HG03064 (cell line): ENCODE data around the gene OR51E2.

ENCODE experiments used
- ATAC-seq: cut with Tn5 transposase; IDR thresholded peaks from one replicate; pipeline ENCODE4 v1.9.1; 2021; ENCODE audit warnings: low read depth; ENCODE audit not compliant: unreplicated experiment

The OR51E2 gene

DNA sequence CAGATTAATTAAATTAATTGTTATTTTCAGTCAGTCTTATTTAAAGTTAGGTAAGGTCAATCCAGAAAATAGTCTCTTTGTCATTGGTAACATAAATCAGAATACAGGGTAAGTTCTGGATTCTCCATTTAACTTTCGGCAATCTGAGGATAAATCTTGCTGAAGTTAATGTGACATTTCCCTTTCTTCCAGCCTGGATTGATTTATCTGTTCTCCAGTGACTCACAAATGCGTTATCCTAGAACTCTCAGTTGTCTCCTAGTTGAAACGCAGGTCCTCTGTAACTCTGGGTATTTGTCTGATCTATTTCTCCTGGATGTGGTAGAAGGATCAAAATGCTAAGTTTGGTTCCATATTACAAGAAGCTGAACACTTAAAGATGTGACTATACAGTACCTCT lies 32.9 kb downstream of the OR51E2 start:
- no peak for ATAC-seq

DNA sequence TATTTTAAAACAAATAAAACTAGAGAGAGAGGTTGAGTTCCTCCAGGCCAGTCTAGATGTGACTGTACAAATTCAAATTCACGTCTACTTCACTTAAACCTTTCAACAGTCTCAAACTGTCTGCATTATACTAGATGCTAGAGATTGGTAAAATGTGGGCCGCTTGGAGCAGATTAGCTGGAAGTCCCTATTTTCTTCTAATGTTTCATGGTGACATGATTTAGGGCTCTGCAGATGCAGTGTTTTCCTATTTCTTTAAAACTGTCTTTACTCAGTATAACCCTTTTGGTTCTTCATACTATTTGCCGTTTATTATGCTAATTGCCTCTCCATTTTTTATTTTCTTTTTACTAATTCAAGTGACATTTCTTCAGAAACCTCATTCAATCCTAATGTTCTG lies 33.5 kb downstream of the OR51E2 start:
- no peak for ATAC-seq

DNA sequence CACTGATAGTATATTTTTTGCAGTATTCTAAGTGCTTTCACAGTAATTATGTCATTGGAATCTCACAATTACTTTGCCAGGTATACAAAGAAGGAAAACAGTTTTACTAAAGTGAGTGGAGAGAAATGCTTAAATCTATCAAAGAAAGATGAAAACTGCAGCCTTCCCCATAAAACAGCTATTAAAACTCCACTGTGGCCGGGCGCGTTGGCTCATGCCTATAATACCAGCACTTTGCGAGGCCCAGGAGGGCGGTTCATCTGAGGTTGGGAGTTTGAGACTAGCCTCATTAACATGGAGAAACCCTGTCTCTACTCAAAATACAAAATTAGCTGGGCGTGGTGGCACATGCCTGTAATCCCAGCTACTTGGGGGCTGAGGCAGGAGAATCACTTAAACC lies 34.8 kb downstream of the OR51E2 start:
- ATAC-seq: no peak

DNA sequence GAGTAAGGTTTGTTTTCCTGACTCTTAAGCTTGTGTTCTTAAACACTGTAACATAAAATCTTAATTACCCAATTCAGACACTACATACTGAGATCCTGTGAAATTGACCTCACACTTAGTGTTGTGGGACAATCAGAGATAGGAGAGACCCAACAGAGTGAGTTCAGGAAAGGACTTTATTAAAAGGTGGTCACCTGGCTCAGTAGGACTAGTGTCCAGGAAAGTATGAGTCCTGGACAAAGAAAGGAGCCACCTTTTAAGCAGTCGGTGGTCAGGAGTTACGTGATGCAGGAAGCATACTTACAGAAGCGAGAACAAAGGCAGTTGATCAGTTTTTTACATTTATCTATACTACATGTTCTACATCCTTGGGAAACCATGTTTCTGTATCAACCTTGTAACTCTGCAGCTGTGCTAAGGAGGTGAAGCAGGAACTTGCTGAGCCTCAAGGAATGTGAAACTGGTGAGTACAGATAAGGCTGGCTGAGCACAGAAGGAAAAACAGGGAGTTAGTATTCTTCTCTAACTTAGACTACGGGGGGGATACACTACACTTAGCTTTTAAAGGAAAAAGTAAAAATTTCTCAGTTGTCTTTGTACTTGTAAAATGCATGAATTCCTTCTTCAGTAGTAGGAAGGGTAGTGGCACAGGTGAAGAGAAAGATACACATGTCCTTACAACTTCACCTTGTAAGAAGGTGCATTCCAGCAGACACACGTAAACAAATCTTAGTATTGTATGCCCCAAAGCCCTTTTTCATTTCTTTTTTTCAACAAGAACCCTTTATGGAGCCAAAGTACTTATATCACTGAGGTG lies 38.8 kb downstream of the OR51E2 start:
- no peak for ATAC-seq

DNA sequence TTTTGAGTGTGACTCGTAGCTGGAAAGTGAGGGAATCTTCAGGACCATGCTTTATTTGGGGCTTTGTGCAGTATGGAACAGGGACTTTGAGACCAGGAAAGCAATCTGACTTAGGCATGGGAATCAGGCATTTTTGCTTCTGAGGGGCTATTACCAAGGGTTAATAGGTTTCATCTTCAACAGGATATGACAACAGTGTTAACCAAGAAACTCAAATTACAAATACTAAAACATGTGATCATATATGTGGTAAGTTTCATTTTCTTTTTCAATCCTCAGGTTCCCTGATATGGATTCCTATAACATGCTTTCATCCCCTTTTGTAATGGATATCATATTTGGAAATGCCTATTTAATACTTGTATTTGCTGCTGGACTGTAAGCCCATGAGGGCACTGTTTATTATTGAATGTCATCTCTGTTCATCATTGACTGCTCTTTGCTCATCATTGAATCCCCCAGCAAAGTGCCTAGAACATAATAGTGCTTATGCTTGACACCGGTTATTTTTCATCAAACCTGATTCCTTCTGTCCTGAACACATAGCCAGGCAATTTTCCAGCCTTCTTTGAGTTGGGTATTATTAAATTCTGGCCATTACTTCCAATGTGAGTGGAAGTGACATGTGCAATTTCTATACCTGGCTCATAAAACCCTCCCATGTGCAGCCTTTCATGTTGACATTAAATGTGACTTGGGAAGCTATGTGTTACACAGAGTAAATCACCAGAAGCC lies 42.9 kb downstream of the OR51E2 start:
- no peak for ATAC-seq

DNA sequence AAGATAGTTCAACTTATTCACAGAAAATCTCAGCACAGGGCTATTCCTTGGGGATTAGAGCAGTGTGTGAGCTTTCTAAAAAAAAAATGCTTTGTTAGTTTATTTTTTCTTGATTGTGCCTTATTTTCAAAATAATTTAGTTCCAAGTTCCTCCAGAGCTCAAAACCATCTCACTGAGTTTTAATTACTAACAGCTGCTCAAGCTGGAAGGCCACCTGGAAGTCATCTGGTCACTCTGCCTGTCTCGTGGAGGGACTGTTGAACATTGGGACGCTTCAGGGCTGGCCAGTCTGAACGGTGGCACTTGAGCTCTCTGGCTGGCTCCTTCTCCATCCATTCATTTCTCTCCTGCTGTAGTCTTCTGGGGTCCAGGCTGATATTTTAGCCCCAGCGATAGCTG lies 49.9 kb downstream of the OR51E2 start:
- ATAC-seq: no peak

DNA sequence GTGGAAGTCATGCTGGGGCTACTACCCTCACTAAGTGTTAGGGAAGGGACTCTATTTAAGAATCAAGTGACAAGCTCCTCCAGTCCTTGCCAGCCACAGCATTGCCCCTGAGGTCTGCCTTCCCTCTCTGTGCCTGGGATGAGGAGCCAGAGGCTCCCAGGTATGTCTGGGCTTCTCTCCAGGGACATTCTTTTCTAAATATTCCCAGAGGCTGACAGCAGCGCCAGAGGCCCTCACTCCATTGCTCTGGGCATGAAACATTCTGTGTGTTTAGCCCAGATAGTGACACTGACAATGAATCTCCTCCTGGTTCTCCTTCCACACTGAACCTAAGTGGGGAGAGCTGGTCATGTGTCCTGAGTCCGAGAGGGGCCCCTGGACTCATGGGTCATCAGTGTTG lies 51.7 kb downstream of the OR51E2 start:
- no peak for ATAC-seq

DNA sequence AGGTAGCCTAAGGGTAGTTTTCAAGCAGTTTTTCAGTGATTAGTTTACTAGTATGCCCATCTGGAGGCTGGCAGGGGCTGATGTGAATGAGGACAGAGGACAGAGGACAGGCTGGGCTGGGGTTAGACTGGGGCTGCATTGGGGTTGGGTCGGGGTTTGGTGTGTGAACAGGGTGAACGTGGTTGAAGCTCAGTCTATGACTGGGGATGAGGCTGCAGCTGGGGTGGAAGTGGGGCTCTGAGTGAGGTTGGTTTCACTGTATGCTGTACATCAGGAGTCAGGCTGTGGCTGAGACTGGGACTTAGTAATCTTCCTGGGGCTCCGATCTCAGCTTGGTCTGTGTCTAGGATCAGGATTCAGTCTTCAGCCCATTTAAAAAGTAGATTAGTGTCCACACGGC lies 53.4 kb downstream of the OR51E2 start:
- no peak for ATAC-seq

DNA sequence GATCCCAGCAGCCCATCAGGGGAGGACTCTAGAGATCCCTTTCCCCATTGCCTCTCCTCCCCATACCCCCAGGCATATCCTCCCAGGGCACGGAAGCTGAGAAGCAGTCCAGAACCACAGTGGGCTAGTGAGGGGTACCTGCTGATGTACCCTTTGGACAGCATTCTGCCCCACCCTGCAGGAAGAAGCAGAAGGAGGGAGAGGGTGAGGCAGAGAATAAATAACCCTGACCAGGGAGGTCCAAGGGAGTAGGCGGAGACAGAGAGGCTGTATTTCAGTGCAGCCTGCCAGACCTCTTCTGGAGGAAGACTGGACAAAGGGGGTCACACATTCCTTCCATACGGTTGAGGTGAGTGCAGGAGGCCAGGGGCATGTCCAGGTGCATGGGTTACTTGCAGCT lies 54.0 kb downstream of the OR51E2 start, which contains the start of gene OR51E1:
OR51E1 (plus strand) TSS at position 301 of the 400 bp plus-strand sequence. CDS start 8,545 bp downstream, outside the sequence.
- ATAC-seq: no peak

DNA sequence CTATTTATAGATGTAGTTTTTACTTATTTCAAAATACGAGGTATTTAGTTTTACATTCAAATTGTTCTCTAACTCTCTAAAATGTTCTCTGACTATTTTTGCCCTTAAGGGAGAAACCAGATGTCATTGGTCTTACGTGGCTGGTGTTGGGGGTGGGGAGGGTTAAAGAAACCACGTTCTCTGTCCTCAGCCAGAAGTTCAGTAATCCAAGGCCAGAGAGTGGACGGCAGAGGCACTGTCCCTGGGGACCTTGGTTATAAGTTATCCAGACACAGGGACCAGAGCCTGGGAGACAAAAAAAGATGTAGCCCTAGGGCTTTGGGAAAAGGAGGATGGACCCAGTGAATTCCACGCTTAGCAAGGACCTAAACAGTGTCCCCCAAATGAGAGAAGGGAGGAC lies 54.6 kb downstream of the OR51E2 start:
- no peak for ATAC-seq

DNA sequence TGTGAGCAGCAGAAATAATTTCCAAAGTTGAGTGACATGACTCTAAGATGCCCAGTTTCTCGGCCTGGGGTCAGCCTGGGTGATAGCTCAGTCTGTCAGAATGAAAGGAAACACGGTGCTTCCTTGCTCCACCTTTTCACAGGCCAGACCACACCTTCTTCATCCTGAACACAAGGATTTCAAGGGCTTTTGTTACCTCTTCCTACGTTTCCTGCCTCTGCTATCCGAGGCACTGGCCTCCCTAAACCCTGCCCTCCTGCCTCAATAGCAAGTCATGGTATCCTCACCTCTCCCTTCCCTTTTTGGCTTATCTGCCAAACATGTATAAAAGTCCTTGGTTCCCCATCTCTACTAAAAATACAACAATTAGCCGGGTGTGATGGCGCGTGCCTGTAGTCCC lies 55.6 kb downstream of the OR51E2 start:
- no peak for ATAC-seq

DNA sequence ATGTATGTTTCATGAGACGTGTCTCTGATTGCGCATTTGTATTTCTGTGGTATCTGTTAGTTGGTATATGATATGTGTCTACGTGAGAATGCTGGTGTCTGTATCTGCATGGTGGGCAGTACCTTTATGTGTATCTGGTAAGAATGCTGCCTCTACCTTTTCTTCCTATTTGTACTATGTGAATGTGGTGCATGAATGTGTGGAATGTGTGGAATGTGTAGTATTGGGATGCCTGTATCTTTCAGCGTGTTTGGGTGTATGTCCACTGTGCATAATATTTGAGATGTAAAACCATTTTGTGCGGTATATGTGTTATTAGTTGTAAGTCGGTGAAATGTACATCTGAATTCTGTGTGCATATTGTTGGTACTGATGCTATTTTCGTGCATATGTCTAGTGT lies 56.2 kb downstream of the OR51E2 start:
- no peak for ATAC-seq

DNA sequence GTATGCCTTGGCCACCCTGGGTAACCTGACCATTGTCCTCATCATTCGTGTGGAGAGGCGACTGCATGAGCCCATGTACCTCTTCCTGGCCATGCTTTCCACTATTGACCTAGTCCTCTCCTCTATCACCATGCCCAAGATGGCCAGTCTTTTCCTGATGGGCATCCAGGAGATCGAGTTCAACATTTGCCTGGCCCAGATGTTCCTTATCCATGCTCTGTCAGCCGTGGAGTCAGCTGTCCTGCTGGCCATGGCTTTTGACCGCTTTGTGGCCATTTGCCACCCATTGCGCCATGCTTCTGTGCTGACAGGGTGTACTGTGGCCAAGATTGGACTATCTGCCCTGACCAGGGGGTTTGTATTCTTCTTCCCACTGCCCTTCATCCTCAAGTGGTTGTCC lies 57.7 kb downstream of the OR51E2 start:
- ATAC-seq: no peak

DNA sequence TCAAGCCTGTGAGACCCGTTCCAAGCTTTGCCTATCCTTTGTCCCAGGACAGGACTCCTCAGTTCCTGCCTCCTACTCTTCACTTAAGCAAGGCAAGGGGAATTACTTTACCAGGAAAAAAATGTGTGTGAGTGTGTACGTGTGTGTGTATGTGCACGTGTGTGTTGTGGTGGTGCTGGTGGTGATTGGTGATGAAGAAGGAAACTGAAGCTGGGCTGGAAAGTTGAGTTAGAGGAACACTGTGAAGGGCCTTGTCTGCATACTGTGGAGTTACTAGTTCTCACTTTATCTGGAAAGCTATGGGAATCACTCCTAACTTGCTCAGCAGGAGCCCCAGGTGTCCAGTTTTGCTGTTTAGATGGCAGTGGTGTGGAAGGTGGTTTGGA lies 60.0 kb downstream of the OR51E2 start:
- ATAC-seq: no peak

DNA sequence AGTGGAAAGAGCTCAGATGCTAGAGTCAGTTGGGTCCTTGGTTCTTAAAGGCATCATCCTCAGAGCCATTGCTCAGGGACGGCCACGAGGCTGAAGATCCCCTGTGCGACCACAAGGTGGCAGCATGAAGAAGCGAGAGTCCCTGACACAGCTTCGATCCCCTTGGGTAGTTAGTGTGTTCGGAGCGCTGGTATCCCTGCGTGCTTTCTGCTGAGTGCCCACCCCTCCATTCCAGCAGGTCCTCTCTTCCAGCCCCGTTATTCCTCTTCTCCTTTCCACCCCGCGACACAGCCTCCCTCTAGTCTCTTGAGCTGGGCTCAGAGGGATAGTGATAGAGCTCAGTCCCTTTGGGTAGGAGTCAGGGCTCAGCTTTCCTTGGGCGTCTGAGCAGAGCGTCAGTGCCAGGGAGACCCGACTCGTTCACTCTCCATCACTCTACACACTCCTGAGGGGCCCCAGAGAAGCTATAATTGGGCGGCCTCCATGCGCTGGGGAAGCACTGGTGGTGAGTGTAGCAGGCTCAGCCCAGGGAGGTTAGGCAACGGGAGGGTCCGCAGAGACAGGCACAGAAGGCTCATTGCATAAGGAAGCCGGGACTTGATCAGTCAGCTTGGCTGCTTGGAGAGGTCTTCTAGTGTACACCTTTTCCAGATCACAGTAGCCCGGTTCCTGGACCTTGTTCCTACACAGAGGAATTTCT lies 60.5 kb downstream of the OR51E2 start, which contains the start of gene OR51D1:
OR51D1 (plus strand) TSS at position 516 of the 700 bp plus-strand sequence. CDS start 2,314 bp downstream, outside the sequence.
- peak; percentile 95 for ATAC-seq

DNA sequence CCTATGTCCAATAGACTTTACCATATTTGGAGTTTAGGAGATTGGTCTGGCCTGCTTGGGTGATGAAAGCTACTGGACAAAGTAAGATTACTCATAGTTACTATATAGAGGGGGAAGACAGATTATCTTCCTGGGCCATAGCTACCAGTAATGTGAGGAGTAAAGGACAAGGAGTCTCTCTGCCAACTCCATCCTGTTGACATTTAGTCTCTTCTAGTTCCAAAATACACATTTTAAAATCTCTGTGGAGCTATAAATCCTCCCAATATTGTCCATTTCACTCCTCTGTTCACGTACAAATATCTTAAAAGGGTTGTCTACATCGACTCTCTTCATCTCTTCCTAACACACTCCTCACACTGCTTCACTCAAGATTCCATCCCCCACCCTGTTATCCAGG lies 61.5 kb downstream of the OR51E2 start:
- ATAC-seq: no peak
